ENCODE measurements around the gene SRCIN1. TPM values are rescaled to one million over a fixed set of nuclear protein-coding genes. Genes with fewer than 3 reads are reported as not detected.

The SRCIN1 gene
- total RNA-seq, 2 donors from 2014 or later, result 2.8 to 5.9 TPM

- Histone ChIP-seq H3K9ac (ENCODE audit: extremely low read depth, low read length, poor library complexity, severe bottlenecking) (no peak overlapping the region), H3K4me1 (ENCODE audit: control insufficient read depth, insufficient read depth, low read length) (no peaks in the 10 kb centered on the region), H3K36me3 (ENCODE audit: control insufficient read depth, insufficient read depth, low read length) (no peaks in the 10 kb centered on the region), H3K27ac (ENCODE audit: low read depth, low read length) (no peak overlapping the region), H3K27me3 (ENCODE audit: control insufficient read depth, insufficient read depth, low read length, poor library complexity, severe bottlenecking) (peaks cover 35% of the 10 kb centered on the region), H3K9me3 (ENCODE audit: control insufficient read depth, low read length) (no peaks in the 10 kb centered on the region), H3K4me3 (ENCODE audit: low read length) (no peak overlapping the region)
- 85 to 89% methylated on average over 3 of the region's 3 CpGs for WGBS, 2 experiments (ENCODE audit: insufficient coverage in 1 of 2, insufficient read length in 1 of 2)
- H3K9me3 Mint-ChIP-seq, result no peaks in the 10 kb centered on the region
- TF ChIP-seq, protein P1, sequence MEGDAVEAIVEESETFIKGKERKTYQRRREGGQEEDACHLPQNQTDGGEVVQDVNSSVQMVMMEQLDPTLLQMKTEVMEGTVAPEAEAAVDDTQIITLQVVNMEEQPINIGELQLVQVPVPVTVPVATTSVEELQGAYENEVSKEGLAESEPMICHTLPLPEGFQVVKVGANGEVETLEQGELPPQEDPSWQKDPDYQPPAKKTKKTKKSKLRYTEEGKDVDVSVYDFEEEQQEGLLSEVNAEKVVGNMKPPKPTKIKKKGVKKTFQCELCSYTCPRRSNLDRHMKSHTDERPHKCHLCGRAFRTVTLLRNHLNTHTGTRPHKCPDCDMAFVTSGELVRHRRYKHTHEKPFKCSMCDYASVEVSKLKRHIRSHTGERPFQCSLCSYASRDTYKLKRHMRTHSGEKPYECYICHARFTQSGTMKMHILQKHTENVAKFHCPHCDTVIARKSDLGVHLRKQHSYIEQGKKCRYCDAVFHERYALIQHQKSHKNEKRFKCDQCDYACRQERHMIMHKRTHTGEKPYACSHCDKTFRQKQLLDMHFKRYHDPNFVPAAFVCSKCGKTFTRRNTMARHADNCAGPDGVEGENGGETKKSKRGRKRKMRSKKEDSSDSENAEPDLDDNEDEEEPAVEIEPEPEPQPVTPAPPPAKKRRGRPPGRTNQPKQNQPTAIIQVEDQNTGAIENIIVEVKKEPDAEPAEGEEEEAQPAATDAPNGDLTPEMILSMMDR (conservative IDR thresholded peaks at IDR 0.05), result no peak
- peak; percentile 56 for DNase-seq
- H3K4me3 Mint-ChIP-seq, result no peak overlapping the region
- H3K36me3 Mint-ChIP-seq (ENCODE audit: low read depth), result peaks cover under 1% of the 10 kb centered on the region
- H3K27me3 Mint-ChIP-seq (ENCODE audit: insufficient read depth), result peaks cover 43% of the 10 kb centered on the region
- H3K27ac Mint-ChIP-seq, result no peak overlapping the region
- peaks cover 14% of the 10 kb centered on the region for H3K4me1 Mint-ChIP-seq
Observed at GRCh38 chr17:38507921-38508569, 97.7 kb downstream of the SRCIN1 start.

- H3K9ac ChIP-seq (ENCODE audit: extremely low read depth, low read length, poor library complexity, severe bottlenecking), result no peak overlapping the region
- DNase-seq, result no peak
- TF ChIP-seq, protein P1 (conservative IDR thresholded peaks at IDR 0.05), result no peak
- H3K9me3 ChIP-seq (ENCODE audit: control insufficient read depth, low read length), result no peaks in the 10 kb centered on the region
- Mint-ChIP-seq H3K4me3 (no peak overlapping the region), H3K4me1 (peaks cover 14% of the 10 kb centered on the region), H3K36me3 (ENCODE audit: low read depth) (peaks cover 5% of the 10 kb centered on the region), H3K27me3 (ENCODE audit: insufficient read depth) (peaks cover 39% of the 10 kb centered on the region), H3K27ac (no peak overlapping the region), H3K9me3 (no peaks in the 10 kb centered on the region)
- WGBS, 2 experiments (ENCODE audit: insufficient coverage in 1 of 2, insufficient read length in 1 of 2), result 84 to 86% methylated on average over 3 of the region's 3 CpGs
- H3K4me3 ChIP-seq (ENCODE audit: low read length), result no peak overlapping the region
- H3K36me3 ChIP-seq (ENCODE audit: control insufficient read depth, insufficient read depth, low read length), result no peaks in the 10 kb centered on the region
- no peak overlapping the region for H3K27ac ChIP-seq (ENCODE audit: low read depth, low read length)
- no peaks in the 10 kb centered on the region for H3K4me1 ChIP-seq (ENCODE audit: control insufficient read depth, insufficient read depth, low read length)
- peaks cover 32% of the 10 kb centered on the region for H3K27me3 ChIP-seq (ENCODE audit: control insufficient read depth, insufficient read depth, low read length, poor library complexity, severe bottlenecking)
Observed at GRCh38 chr17:38507436-38507835, 98.3 kb downstream of the SRCIN1 start.

- TF ChIP-seq, protein P1 (conservative IDR thresholded peaks at IDR 0.05), result no peak
- 91 to 99% methylated on average over 12 to 14 of the region's 14 CpGs for WGBS, 2 experiments (ENCODE audit: insufficient coverage in 1 of 2, insufficient read length in 1 of 2)
- no peak for DNase-seq
- H3K27me3 Mint-ChIP-seq (ENCODE audit: insufficient read depth), result peaks cover 14% of the 10 kb centered on the region
- H3K9me3 Mint-ChIP-seq, result no peaks in the 10 kb centered on the region
- peaks cover 1% of the 10 kb centered on the region for H3K27me3 ChIP-seq (ENCODE audit: control insufficient read depth, insufficient read depth, low read length, poor library complexity, severe bottlenecking)
- H3K9ac ChIP-seq (ENCODE audit: extremely low read depth, low read length, poor library complexity, severe bottlenecking), result no peak overlapping the region
- H3K27ac Mint-ChIP-seq, result no peak overlapping the region
- H3K4me1 ChIP-seq (ENCODE audit: control insufficient read depth, insufficient read depth, low read length), result no peaks in the 10 kb centered on the region
- peaks cover 10% of the 10 kb centered on the region for H3K36me3 Mint-ChIP-seq (ENCODE audit: low read depth)
- peaks cover 7% of the 10 kb centered on the region for H3K4me1 Mint-ChIP-seq
- H3K27ac ChIP-seq (ENCODE audit: low read depth, low read length), result no peak overlapping the region
- no peaks in the 10 kb centered on the region for H3K36me3 ChIP-seq (ENCODE audit: control insufficient read depth, insufficient read depth, low read length)
- H3K9me3 ChIP-seq (ENCODE audit: control insufficient read depth, low read length), result no peaks in the 10 kb centered on the region
- H3K4me3 ChIP-seq (ENCODE audit: low read length), result no peak overlapping the region
- H3K4me3 Mint-ChIP-seq, result no peak overlapping the region
Observed at GRCh38 chr17:38504216-38504615, 101.5 kb downstream of the SRCIN1 start.
